Endothelial cell of umbilical vein (primary cell): Measurements from ENCODE around the gene C5.

Experiments
- EZH2 ChIP-seq: IDR thresholded peaks from 2 replicates; pipeline ENCODE4 v1.6.1; 2012; ENCODE audit warnings: borderline replicate concordance, low read depth, mild to moderate bottlenecking, moderate library complexity, low read length, inconsistent platforms; ENCODE audit not compliant: severe bottlenecking
- FOS ChIP-seq: IDR thresholded peaks from 2 replicates; pipeline ENCODE4 v1.6.1; 2011; ENCODE audit warnings: mild to moderate bottlenecking, low read length, moderate library complexity, borderline replicate concordance; ENCODE audit not compliant: insufficient read depth
- GATA2 ChIP-seq: IDR thresholded peaks from 2 replicates; pipeline ENCODE4 v1.7.0; 2011; ENCODE audit warnings: low read depth, mild to moderate bottlenecking, moderate library complexity, mixed read lengths, low read length; ENCODE audit not compliant: insufficient read length, insufficient read depth
- JUN ChIP-seq: IDR thresholded peaks from 2 replicates; pipeline ENCODE4 v1.6.1; 2011; ENCODE audit warnings: borderline replicate concordance, low read depth; ENCODE audit not compliant: insufficient read length, insufficient read depth
- MYC ChIP-seq: IDR thresholded peaks from one replicate; pipeline ENCODE4 v1.6.1; 2011; ENCODE audit warnings: mild to moderate bottlenecking, low read depth, low read length
- POLR2A ChIP-seq: IDR thresholded peaks from 2 replicates; pipeline ENCODE4 v1.6.1; 2012; ENCODE audit warnings: low read depth, mild to moderate bottlenecking, control low read depth, low read length
- POLR2AphosphoS5 ChIP-seq: IDR thresholded peaks from 2 replicates; pipeline ENCODE4 v1.6.1; 2012; ENCODE audit warnings: low read depth, mild to moderate bottlenecking, control low read depth, low read length, moderate library complexity; ENCODE audit not compliant: insufficient read depth
- TF ChIP-seq, protein P1 (sequence below), 2 donors: IDR thresholded peaks; 1 replicate in 1 of 2; 2 replicates in 1 of 2; pipeline ENCODE4 v1.5.1; 2011; ENCODE audit warnings: low read length in 2 of 2, mild to moderate bottlenecking in 2 of 2, moderate library complexity in 2 of 2, control low read depth in 1 of 2, inconsistent platforms in 1 of 2, low read depth in 1 of 2; ENCODE audit not compliant: insufficient read depth in 1 of 2; ENCODE audit errors: extremely low read depth in 1 of 2
- TF ChIP-seq, protein P2 (sequence below): IDR thresholded peaks from 2 replicates; pipeline ENCODE4 v1.6.1; 2011; ENCODE audit not compliant: insufficient read depth, insufficient read length

DNA sequence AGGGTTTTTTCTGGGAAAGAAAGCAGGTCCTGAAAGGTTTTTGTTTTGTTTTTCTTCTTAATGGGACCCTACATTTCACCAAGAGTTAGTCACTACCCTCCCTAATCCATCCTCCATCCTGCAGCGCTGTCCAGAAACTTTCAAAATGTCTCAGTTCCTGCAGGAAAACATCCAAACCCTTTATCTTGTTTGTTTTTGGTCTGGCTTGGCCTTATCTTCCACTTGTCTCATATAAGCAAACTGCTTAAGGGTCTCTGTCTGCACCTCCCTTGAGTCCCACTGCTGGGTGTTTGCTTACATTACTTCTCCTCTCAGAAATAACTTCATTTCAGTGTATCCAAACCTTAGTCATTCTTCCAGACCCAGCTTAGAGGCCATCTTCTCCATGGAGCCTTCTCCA, 112.5 kb downstream of the C5 start:
- TF ChIP-seq, protein P1, sequence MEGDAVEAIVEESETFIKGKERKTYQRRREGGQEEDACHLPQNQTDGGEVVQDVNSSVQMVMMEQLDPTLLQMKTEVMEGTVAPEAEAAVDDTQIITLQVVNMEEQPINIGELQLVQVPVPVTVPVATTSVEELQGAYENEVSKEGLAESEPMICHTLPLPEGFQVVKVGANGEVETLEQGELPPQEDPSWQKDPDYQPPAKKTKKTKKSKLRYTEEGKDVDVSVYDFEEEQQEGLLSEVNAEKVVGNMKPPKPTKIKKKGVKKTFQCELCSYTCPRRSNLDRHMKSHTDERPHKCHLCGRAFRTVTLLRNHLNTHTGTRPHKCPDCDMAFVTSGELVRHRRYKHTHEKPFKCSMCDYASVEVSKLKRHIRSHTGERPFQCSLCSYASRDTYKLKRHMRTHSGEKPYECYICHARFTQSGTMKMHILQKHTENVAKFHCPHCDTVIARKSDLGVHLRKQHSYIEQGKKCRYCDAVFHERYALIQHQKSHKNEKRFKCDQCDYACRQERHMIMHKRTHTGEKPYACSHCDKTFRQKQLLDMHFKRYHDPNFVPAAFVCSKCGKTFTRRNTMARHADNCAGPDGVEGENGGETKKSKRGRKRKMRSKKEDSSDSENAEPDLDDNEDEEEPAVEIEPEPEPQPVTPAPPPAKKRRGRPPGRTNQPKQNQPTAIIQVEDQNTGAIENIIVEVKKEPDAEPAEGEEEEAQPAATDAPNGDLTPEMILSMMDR (IDR thresholded peaks at IDR 0.05; ENCODE audit: extremely low read depth in 1 of 2, insufficient read depth in 1 of 2, low read depth in 1 of 2, low read length in 2 of 2), result no peak
- TF ChIP-seq POLR2AphosphoS5 (peak; percentile 29), POLR2A (no peak), JUN (no peak), EZH2 (no peak), MYC (no peak), GATA2 (peak; percentile 89), FOS (peak; percentile 28)
- TF ChIP-seq, protein P2, sequence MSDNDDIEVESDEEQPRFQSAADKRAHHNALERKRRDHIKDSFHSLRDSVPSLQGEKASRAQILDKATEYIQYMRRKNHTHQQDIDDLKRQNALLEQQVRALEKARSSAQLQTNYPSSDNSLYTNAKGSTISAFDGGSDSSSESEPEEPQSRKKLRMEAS, result no peak
